Muscle of back (tissue), 11 donors: Measurements from ENCODE around the gene LAMB2. TPM values are rescaled to one million over a fixed set of nuclear protein-coding genes. Genes with fewer than 3 reads are reported as not detected.

ENCODE experiments used
- DNase-seq, 3 donors: peaks; one replicate each; pipeline versions ENCODE4 v3.0.0 to v3.0.0-alpha.2; 2013
- polyA plus RNA-seq, 10 donors: library from polyadenylated mRNA; unstranded; fragments of 120-200 nt; gene quantifications; one replicate each; pipeline ENCODE4 v1.2.1, GENCODE V29; 2013; ENCODE audit not compliant: insufficient read length in 10 of 10

LAMB2 gene
- polyA plus RNA-seq, 10 donors = 258 to 439 (median 333) TPM

- no peak for DNase-seq
Observed at GRCh38 chr3:49162751-49163419, 30.0 kb upstream of the LAMB2 start.

- DNase-seq = no peak
Observed at GRCh38 chr3:49161808-49162530, 29.1 kb upstream of the LAMB2 start.

GRCh38 chr3:49161197-49161596, 28.3 kb upstream of the LAMB2 start:
- DNase-seq = no peak

GRCh38 chr3:49158792-49159191, 25.9 kb upstream of the LAMB2 start:
- no peak for DNase-seq

- no peak for DNase-seq
Observed at GRCh38 chr3:49158103-49158709, 25.4 kb upstream of the LAMB2 start.

- DNase-seq = no peak
Observed at GRCh38 chr3:49157289-49157688, 24.4 kb upstream of the LAMB2 start.

- DNase-seq = no peak
Observed at GRCh38 chr3:49153349-49153912, 20.6 kb upstream of the LAMB2 start.

- DNase-seq = no peak
Observed at GRCh38 chr3:49151610-49152009, 18.8 kb upstream of the LAMB2 start.

- DNase-seq = no peak
Observed at GRCh38 chr3:49148159-49148558, 15.3 kb upstream of the LAMB2 start.

- DNase-seq = no peak
Observed at GRCh38 chr3:49140080-49140479, 7.2 kb upstream of the LAMB2 start.

- no peak for DNase-seq
Observed at GRCh38 chr3:49135499-49135898, 2.6 kb upstream of the LAMB2 start.

GRCh38 chr3:49134471-49135265, 1.8 kb upstream of the LAMB2 start:
- no peak for DNase-seq

- peak; percentile 92 to 96 (median 92) for DNase-seq
Observed at GRCh38 chr3:49133226-49133951, 539 bp upstream of the LAMB2 start.

GRCh38 chr3:49132073-49132436, 795 bp downstream of the LAMB2 start:
- no peak for DNase-seq

GRCh38 chr3:49131576-49131975, 1.3 kb downstream of the LAMB2 start:
- no peak for DNase-seq

- DNase-seq = no peak
Observed at GRCh38 chr3:49131040-49131439, 1.8 kb downstream of the LAMB2 start.

- no peak for DNase-seq
Observed at GRCh38 chr3:49124991-49125670, 7.7 kb downstream of the LAMB2 start.

- DNase-seq = no peak
Observed at GRCh38 chr3:49124203-49124602, 8.6 kb downstream of the LAMB2 start.

GRCh38 chr3:49123687-49124086, 9.2 kb downstream of the LAMB2 start:
- DNase-seq = no peak

- no peak for DNase-seq
Observed at GRCh38 chr3:49122886-49123545, 9.8 kb downstream of the LAMB2 start.
